ENCODE data around the gene PURA.
A peak's percentile ranks its signal among the peaks of the same experiment; 100 is the strongest.

The PURA gene

GRCh38 chr5:140165101-140165922 lies 51.4 kb downstream of the PURA start:
- DNase-seq, result no peak

- DNase-seq, result no peak
Observed at GRCh38 chr5:140165923-140166270, 52.0 kb downstream of the PURA start.

GRCh38 chr5:140166911-140167310 lies 53.0 kb downstream of the PURA start:
- DNase-seq, result no peak

GRCh38 chr5:140168371-140168770 lies 54.5 kb downstream of the PURA start:
- DNase-seq, result no peak

GRCh38 chr5:140169410-140169809 lies 55.5 kb downstream of the PURA start:
- no peak for DNase-seq

GRCh38 chr5:140172483-140172882 lies 58.6 kb downstream of the PURA start:
- DNase-seq, result no peak

GRCh38 chr5:140174014-140174413 lies 60.1 kb downstream of the PURA start:
- no peak for DNase-seq

GRCh38 chr5:140174465-140175366 lies 60.8 kb downstream of the PURA start, which contains the start of gene CYSTM1:
TSS of gene CYSTM1 (plus strand) at chr5:140175188. CDS start at chr5:140194466, 19,278 bp downstream.
- peak; percentile 58 for DNase-seq

Measured in NCI-H524 treated with DMSO at 0.1 percent for 48 hours (cell line).